HepG2 (cell line): ENCODE measurements around the gene JAK1. TPM values are rescaled to one million over a fixed set of nuclear protein-coding genes. Genes with fewer than 3 reads are reported as not detected.

Experiments used
- FOXK2 ChIP-seq: fragments of 450-650 bp; IDR thresholded peaks from 2 replicates; pipeline ENCODE4 v1.6.1; 2016
- KDM6A ChIP-seq: IDR thresholded peaks from 2 replicates; pipeline ENCODE4 v1.6.1; 2016; ENCODE audit warnings: low read depth
- MBNL3 ChIP-seq: fragments of 250-450 bp; sonication (Bioruptor Pico); conservative IDR thresholded peaks from 2 replicates; pipeline ENCODE4 v1.8.0; 2022; ENCODE audit warnings: mild to moderate bottlenecking, inconsistent platforms
- MIXL1 ChIP-seq: IDR thresholded peaks from 2 replicates; pipeline ENCODE4 v1.6.1; 2016
- MYC ChIP-seq: sonication (generic); formaldehyde crosslinking; IDR thresholded peaks from 2 replicates; pipeline ENCODE4 v1.9.0; 2021; ENCODE audit warnings: missing genetic modification reagents, borderline replicate concordance
- SALL2 ChIP-seq: sonication (generic); formaldehyde crosslinking; IDR thresholded peaks from 2 replicates; pipeline ENCODE4 v1.8.1; 2023; ENCODE audit warnings: mild to moderate bottlenecking, missing genetic modification reagents, inconsistent platforms
- SOX6 ChIP-seq, 2 experiments: fragments of 450-650 bp in 1 of 2; sonication (generic) in 1 of 2; formaldehyde crosslinking in 1 of 2; IDR thresholded peaks; 2 replicates each; pipeline versions ENCODE4 v1.4.0 to v1.6.1; 2017 to 2020; ENCODE audit warnings: antibody characterized with exemption in 1 of 2, mild to moderate bottlenecking in 1 of 2, missing genetic modification reagents in 1 of 2
- ZNF75D ChIP-seq: sonication (generic); formaldehyde crosslinking; IDR thresholded peaks from 2 replicates; pipeline ENCODE4 v1.8.1; 2023; ENCODE audit warnings: missing genetic modification reagents, mild to moderate bottlenecking, borderline replicate concordance
- ZNF772 ChIP-seq: sonication (generic); formaldehyde crosslinking; IDR thresholded peaks from 2 replicates; pipeline ENCODE4 v1.5.0; 2020; ENCODE audit warnings: mild to moderate bottlenecking, missing genetic modification reagents
- polyA plus RNA-seq, 8 experiments: library from polyadenylated mRNA; depleted of rRNA in 3 of 8; stranded (reverse) in 7 of 8; unstranded in 1 of 8; fragments of >200 nt; fragmentation: Illumina TruSeq in 4 of 8; extraction: Trizol in 4 of 8; gene quantifications; 2 replicates each; pipeline versions ENCODE4 v1.2.1 to v1.2.3, GENCODE V29; 2011 to 2016; ENCODE audit warnings: low read depth in 4 of 8, missing spikeins in 1 of 8, mixed read lengths in 1 of 8; ENCODE audit not compliant: insufficient read depth in 1 of 8
- total RNA-seq, 5 experiments: library from RNA; depleted of rRNA; stranded (reverse); fragments of >200 nt; fragmentation: Illumina TruSeq; extraction: Trizol; gene quantifications; 2 replicates each; pipeline ENCODE4 v1.2.3, GENCODE V29; 2016; ENCODE audit warnings: low read depth in 1 of 5
- TF ChIP-seq, protein P1 (sequence below): sonication (generic); formaldehyde crosslinking; IDR thresholded peaks from 2 replicates; pipeline ENCODE4 v1.5.0; 2020; ENCODE audit warnings: missing genetic modification reagents, mild to moderate bottlenecking, borderline replicate concordance
- TF ChIP-seq, protein P2 (sequence below): sonication (generic); formaldehyde crosslinking; IDR thresholded peaks from 2 replicates; pipeline ENCODE4 v1.5.0; 2020; ENCODE audit warnings: mild to moderate bottlenecking, missing genetic modification reagents, moderate library complexity
- TF ChIP-seq, protein P3 (sequence below): sonication (generic); formaldehyde crosslinking; IDR thresholded peaks from 2 replicates; pipeline ENCODE4 v1.4.0; 2020; ENCODE audit warnings: mild to moderate bottlenecking, missing genetic modification reagents
- TF ChIP-seq, protein P4 (sequence below): sonication (generic); formaldehyde crosslinking; IDR thresholded peaks from 2 replicates; pipeline ENCODE4 v1.8.0; 2022; ENCODE audit warnings: missing genetic modification reagents, low read depth, mild to moderate bottlenecking, borderline replicate concordance
- TF ChIP-seq, protein P5 (sequence below): sonication (generic); formaldehyde crosslinking; IDR thresholded peaks from 2 replicates; pipeline ENCODE4 v1.4.0; 2020; ENCODE audit warnings: mild to moderate bottlenecking, missing genetic modification reagents, borderline replicate concordance
- TF ChIP-seq, protein P6 (sequence below): sonication (generic); formaldehyde crosslinking; IDR thresholded peaks from 2 replicates; pipeline ENCODE4 v1.4.0; 2020; ENCODE audit warnings: missing genetic modification reagents

The JAK1 gene
- total and polyA plus RNA-seq, 2 of the 13 experiments (the other 11 are each of a cell fraction or from before 2014, with no cell fraction given), result 23.9 to 42.4 TPM

DNA sequence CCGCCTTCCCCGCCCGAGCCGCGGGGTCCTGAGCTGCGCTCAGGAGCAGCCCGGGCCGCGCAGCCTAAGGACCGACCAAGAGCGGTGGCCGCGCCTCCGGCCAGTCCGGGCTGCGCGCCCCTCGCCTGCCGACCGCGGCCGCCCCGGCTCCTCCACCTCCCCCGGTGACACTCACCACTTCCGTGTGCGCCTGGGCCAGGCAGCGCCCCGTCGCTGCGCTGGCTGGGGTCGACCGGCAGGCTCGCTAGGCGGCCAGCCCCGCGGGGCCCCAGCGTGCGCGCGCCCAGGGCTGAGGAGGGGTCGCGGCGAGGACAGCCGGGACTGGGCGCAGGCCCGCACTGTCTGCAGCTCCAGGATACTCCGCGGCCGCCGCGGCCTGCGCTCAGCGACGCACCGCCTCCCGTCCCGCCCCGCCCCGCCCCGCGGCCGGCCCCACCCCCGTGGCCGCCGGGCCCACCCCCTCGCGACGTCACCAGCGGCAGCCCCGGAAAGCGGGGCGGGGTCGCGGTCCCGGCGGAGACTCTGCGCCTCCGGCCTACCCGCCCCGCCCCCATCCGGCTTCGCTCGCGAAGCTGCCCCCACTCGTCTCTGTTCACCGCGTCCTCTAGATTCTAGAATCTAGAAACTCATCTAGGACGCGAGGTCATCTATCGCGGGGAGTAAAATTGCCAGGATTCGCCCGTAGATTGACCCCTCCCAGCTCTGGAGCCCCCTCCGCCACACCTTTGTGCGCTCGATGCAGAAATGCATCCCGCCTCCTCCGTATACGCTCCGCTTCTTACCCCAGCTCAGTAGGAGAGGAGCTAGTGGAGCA lies at the start of gene JAK1 (continued):
- TF ChIP-seq, protein P1, sequence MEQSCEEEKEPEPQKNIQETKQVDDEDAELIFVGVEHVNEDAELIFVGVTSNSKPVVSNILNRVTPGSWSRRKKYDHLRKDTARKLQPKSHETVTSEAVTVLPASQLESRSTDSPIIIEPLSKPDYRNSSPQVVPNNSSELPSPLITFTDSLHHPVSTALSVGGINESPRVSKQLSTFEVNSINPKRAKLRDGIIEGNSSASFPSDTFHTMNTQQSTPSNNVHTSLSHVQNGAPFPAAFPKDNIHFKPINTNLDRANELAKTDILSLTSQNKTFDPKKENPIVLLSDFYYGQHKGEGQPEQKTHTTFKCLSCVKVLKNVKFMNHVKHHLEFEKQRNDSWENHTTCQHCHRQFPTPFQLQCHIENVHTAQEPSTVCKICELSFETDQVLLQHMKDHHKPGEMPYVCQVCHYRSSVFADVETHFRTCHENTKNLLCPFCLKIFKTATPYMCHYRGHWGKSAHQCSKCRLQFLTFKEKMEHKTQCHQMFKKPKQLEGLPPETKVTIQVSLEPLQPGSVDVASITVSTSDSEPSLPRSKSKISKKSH (CRISPR knock-in tag), result no peak
- TF ChIP-seq SOX6 (IDR thresholded peaks at IDR 0.05) (no peak), SOX6 (CRISPR knock-in tag; IDR thresholded peaks at IDR 0.05) (no peak), KDM6A (no peak), ZNF772 (CRISPR knock-in tag) (peak; percentile 79; the same call in 1 of the 2 replicates), MBNL3 (CRISPR knock-in tag) (no peak), MIXL1 (no peak), SALL2 (peak; percentile 48; the same call in 1 of the 2 replicates), MYC (CRISPR knock-in tag) (peak; percentile 61), ZNF75D (CRISPR knock-in tag) (no peak), FOXK2 (no peak)
- TF ChIP-seq, protein P2, sequence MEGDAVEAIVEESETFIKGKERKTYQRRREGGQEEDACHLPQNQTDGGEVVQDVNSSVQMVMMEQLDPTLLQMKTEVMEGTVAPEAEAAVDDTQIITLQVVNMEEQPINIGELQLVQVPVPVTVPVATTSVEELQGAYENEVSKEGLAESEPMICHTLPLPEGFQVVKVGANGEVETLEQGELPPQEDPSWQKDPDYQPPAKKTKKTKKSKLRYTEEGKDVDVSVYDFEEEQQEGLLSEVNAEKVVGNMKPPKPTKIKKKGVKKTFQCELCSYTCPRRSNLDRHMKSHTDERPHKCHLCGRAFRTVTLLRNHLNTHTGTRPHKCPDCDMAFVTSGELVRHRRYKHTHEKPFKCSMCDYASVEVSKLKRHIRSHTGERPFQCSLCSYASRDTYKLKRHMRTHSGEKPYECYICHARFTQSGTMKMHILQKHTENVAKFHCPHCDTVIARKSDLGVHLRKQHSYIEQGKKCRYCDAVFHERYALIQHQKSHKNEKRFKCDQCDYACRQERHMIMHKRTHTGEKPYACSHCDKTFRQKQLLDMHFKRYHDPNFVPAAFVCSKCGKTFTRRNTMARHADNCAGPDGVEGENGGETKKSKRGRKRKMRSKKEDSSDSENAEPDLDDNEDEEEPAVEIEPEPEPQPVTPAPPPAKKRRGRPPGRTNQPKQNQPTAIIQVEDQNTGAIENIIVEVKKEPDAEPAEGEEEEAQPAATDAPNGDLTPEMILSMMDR (CRISPR knock-in tag), result no peak; the same call in 1 of the 2 replicates
- TF ChIP-seq, protein P3, sequence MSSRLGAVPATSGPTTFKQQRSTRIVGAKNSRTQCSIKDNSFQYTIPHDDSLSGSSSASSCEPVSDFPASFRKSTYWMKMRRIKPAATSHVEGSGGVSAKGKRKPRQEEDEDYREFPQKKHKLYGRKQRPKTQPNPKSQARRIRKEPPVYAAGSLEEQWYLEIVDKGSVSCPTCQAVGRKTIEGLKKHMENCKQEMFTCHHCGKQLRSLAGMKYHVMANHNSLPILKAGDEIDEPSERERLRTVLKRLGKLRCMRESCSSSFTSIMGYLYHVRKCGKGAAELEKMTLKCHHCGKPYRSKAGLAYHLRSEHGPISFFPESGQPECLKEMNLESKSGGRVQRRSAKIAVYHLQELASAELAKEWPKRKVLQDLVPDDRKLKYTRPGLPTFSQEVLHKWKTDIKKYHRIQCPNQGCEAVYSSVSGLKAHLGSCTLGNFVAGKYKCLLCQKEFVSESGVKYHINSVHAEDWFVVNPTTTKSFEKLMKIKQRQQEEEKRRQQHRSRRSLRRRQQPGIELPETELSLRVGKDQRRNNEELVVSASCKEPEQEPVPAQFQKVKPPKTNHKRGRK (CRISPR knock-in tag), result no peak
- TF ChIP-seq, protein P4, sequence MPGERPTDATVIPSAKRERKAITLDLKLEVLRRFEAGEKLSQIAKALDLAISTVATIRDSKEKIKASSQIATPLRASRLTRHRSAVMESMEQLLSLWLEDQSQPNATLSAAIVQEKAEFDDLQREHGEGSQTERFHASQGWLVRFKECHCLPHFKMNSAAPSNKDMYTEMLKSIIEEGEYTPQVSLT (CRISPR knock-in tag), result no peak
- TF ChIP-seq, protein P5, sequence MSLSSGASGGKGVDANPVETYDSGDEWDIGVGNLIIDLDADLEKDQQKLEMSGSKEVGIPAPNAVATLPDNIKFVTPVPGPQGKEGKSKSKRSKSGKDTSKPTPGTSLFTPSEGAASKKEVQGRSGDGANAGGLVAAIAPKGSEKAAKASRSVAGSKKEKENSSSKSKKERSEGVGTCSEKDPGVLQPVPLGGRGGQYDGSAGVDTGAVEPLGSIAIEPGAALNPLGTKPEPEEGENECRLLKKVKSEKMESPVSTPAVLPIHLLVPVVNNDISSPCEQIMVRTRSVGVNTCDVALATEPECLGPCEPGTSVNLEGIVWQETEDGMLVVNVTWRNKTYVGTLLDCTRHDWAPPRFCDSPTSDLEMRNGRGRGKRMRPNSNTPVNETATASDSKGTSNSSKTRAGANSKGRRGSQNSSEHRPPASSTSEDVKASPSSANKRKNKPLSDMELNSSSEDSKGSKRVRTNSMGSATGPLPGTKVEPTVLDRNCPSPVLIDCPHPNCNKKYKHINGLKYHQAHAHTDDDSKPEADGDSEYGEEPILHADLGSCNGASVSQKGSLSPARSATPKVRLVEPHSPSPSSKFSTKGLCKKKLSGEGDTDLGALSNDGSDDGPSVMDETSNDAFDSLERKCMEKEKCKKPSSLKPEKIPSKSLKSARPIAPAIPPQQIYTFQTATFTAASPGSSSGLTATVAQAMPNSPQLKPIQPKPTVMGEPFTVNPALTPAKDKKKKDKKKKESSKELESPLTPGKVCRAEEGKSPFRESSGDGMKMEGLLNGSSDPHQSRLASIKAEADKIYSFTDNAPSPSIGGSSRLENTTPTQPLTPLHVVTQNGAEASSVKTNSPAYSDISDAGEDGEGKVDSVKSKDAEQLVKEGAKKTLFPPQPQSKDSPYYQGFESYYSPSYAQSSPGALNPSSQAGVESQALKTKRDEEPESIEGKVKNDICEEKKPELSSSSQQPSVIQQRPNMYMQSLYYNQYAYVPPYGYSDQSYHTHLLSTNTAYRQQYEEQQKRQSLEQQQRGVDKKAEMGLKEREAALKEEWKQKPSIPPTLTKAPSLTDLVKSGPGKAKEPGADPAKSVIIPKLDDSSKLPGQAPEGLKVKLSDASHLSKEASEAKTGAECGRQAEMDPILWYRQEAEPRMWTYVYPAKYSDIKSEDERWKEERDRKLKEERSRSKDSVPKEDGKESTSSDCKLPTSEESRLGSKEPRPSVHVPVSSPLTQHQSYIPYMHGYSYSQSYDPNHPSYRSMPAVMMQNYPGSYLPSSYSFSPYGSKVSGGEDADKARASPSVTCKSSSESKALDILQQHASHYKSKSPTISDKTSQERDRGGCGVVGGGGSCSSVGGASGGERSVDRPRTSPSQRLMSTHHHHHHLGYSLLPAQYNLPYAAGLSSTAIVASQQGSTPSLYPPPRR, result no peak
- TF ChIP-seq, protein P6, sequence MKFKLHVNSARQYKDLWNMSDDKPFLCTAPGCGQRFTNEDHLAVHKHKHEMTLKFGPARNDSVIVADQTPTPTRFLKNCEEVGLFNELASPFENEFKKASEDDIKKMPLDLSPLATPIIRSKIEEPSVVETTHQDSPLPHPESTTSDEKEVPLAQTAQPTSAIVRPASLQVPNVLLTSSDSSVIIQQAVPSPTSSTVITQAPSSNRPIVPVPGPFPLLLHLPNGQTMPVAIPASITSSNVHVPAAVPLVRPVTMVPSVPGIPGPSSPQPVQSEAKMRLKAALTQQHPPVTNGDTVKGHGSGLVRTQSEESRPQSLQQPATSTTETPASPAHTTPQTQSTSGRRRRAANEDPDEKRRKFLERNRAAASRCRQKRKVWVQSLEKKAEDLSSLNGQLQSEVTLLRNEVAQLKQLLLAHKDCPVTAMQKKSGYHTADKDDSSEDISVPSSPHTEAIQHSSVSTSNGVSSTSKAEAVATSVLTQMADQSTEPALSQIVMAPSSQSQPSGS (CRISPR knock-in tag), result no peak
